ENCODE measurements around the gene CNPY1.
"Not testable (repeated sequence)": the region's sequence is repeated elsewhere in the genome, so short reads cannot be mapped to it uniquely, and the experiment has no call there.

The CNPY1 gene

DNA sequence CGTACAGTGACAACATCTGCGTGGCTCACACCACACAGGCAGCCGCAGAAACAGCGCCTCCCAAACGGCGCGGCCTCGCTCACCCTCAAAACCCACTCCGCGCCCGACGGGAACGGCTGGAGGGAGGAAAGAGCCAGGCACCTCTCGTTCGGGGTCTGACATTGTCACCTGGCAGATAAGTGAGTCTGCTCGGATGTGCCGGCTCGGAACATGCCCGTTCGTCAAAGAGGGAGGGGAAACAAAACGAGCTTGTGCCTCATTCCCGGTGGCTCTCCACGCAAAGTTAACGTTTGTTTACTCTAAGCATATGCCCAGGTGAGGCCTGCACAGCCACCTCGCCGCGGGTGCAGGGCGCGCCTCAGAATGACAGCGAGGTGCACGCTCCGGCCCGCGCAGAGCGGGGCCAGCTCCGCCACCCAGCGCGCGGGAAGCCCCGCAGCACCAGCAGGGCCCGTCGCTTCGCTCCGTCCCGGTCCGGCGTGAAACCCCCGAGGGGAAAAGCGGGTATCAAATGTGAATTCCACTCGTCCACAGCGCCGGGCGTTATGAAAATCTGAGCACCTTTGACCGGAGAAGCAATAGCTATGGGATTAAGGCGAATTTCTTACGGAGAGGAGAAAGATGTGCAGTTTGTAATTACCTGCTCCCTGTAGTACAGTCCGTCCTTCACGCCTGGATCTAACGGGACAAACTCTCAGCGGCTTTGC, 13.1 kb downstream of the CNPY1 start:
- DNase-seq (ENCODE audit: low read depth), result no peak

DNA sequence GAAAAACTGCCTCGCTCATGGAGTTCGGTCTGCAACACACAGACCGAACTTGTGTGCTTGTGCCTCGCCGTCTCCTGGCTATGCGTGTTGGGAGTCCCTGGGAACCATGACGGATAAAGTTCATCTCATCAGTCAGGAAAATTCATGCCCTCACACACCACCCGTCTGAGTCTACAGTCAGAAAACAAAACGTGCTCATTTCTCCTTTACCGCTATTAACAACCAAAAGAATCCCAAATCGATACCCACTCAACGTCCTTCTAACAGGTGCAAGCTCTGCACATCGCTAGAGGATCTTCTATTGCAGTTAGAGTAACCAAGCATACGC, 13.6 kb downstream of the CNPY1 start:
- no peak for DNase-seq (ENCODE audit: low read depth)

DNA sequence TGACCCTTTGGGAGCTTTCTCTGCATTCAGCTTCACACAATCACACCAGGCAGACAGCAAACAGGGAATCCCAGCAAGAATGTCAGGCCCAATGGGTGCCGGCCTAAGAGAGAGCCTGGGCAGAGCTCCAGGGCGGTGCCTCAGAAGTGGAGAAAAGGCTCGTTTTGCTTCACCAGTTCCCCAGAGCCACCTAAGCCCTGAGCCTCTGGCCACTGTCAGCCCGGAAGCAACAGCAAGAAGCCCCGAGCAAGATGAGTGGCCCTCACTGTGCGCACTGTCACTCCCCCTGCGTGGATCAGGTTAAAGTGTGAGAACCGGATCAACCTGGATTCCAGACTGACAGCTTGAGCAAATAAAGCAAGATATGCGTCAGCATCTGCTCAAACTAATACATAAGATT, 14.7 kb downstream of the CNPY1 start:
- DNase-seq (ENCODE audit: low read depth), result no peak

- no peak for DNase-seq (ENCODE audit: low read depth)
Measured at GRCh38 chr7:155530601-155531000, 15.8 kb downstream of the CNPY1 start.

DNA sequence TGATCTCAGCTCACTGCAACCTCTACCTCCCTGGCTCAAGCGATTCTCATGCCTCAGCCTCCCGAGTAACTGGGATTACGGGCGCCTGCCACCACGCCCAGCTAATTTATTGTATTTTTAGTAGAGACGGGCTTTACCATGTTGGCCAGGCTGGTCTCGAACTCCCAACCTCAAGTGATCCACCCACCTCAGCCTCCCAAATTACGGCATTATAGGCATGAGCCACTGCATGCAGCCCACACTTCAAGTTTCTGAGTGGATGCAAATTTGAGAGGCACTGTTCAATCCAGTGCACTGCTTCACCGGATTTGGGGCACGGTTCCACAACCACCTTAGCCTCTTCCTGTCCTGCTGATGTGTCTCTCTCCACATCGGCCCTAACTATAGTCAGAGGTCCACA, 16.5 kb downstream of the CNPY1 start:
- DNase-seq (ENCODE audit: low read depth), result no peak

GRCh38 chr7:155529346-155529745, 17.0 kb downstream of the CNPY1 start:
- no peak for DNase-seq (ENCODE audit: low read depth)

DNA sequence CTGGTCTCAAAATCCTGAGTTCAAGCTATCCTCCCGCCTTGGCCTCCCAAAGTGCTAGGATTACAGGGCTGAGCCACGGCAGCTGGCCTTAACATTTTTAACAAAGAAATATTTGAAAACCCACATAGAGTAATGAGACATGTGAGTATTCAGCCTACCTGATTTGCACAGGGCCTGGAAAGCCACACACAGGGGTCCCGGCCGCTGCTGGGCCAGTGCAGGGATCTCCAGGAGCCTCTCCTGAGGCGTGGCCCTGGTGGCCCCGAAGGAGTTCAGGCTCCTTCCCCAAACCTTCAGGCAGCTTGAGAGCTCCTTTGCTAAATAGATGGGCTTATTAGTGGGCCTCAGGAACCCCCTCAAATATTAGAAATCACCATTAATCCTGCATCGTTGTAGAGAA, 18.7 kb downstream of the CNPY1 start:
- no peak for DNase-seq (ENCODE audit: low read depth)

DNA sequence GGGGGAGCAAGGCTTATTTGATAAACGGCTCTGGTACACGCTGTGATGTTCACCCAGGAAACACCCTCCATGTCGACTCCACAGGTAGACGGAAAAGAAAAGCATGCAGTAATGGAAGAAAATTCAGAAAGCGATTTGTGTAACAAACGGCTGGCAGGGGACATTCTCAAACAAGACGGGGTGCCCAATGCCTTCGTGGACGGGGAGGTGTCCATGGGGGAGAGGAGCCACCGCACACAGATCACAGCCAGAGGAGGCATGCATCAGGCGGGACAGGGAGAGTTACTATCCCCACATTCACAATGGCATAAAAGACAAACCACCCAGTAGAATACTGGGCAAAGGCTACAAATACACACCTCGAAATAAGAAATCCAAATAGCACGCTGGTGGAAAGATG, 20.1 kb downstream of the CNPY1 start:
- no peak for DNase-seq (ENCODE audit: low read depth)

- DNase-seq (ENCODE audit: low read depth), result no peak
Measured at GRCh38 chr7:155524018-155524556, 22.3 kb downstream of the CNPY1 start.

GRCh38 chr7:155523168-155523675, 23.1 kb downstream of the CNPY1 start:
- DNase-seq (ENCODE audit: low read depth), result no peak

GRCh38 chr7:155521743-155522398, 24.5 kb downstream of the CNPY1 start:
- DNase-seq (ENCODE audit: low read depth), result no peak

- DNase-seq (ENCODE audit: low read depth), result no peak
Measured at GRCh38 chr7:155521007-155521742, 25.2 kb downstream of the CNPY1 start.

GRCh38 chr7:155520114-155520513, 26.2 kb downstream of the CNPY1 start:
- DNase-seq (ENCODE audit: low read depth), result no peak

GRCh38 chr7:155519358-155519757, 27.0 kb downstream of the CNPY1 start:
- DNase-seq (ENCODE audit: low read depth), result not testable (repeated sequence)

DNA sequence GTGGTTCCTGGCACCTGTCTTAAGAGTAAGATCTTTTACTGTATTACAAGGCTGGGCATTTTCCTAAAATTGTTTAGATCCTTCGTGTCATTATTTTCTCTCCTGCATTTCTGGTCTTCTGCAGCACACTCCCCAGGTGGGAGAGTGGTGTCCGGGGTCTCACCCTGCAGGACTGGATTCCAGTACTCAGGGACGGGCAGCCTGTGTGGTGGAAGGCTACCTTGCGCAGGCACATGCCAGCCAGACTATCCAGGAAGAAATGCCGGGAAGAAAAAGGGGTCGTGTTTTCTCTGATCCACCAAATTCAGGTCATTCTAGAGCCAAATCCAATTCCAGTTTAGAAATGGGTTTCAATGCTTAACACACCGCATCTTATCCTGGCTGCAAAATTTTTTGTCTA, 27.7 kb downstream of the CNPY1 start:
- no peak for DNase-seq (ENCODE audit: low read depth)

DNA sequence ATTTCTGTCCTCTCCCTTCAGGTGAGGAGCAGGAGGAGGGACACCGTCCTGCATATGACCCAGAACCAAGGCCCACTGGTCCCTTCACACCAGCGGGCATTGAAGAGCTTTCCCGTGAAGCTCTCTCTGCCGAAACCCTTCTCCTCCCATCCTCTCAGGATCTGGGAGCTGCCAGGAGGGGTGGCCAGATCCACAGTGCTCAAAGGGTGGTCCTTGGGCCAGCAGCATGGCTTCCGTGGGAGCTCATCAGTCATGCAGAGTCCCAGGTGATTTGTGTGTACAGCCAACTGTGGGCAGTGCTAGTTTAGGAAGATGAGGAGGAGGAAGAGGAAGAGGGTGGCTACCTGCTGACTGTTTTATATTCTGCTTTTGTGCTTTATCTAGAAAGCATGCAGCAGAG, 28.4 kb downstream of the CNPY1 start:
- DNase-seq (ENCODE audit: low read depth), result no peak

- no peak for DNase-seq (ENCODE audit: low read depth)
Measured at GRCh38 chr7:155517452-155517851, 28.9 kb downstream of the CNPY1 start.

DNA sequence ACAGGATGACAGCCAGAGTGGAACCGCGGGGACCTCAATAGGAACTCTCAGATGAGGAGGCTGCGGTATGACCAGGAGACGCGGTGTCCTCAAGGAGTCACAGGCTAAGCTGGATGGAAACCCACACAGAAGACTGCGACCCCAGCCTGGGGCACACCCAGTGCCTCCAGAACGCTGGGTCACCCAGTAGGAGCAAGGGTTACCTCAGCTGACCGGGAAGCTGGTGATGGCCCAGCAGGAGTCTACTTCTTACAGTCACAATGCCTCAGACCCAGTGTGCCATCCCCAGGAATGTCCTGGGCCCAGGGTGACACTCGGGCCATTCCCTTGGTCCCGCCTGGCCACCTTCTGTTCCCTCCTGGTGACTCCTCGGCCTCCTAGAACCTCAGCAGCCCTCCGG, 29.9 kb downstream of the CNPY1 start:
- DNase-seq (ENCODE audit: low read depth), result no peak

GRCh38 chr7:155515318-155515717, 31.0 kb downstream of the CNPY1 start:
- no peak for DNase-seq (ENCODE audit: low read depth)

GRCh38 chr7:155514296-155514695, 32.1 kb downstream of the CNPY1 start:
- DNase-seq (ENCODE audit: low read depth), result no peak

DNA sequence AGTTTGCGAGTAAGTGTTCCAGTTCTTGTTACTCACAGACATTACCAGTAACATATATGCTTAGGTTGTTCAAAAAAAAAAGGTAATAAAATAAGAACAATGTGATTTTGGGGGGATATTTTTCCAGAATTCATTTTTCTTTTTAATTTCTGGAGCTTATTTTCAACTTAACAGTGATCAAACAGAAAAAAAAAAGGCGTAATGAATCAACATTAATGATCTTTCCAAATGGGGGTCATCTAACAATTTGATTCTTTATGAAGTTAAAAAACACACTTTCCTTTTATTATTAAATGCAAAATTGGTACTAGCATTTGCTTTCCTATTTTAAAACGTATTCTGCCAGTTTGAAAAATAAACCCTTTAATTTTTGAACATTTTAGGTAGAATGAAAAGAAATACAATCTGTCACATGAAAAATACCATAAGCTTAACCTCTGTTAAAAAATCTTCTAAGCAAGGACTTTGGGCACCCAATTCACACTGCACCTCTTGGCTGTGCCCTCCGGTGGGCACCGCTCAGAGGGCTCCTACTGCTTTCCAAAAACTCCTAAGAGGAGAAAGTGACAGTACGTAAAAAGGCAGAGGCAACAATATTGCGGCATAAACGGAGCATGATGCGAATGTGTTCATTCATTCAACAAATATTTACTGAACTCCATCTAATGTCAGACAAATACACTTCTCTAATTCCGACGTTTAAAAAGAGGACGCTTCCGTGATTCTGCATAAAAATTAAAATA, 32.6 kb downstream of the CNPY1 start:
- DNase-seq (ENCODE audit: low read depth), result no peak

GRCh38 chr7:155512246-155512887, 34.0 kb downstream of the CNPY1 start:
- DNase-seq (ENCODE audit: low read depth), result no peak

All from activated T-helper 1 cell treated with Interleukin-2 at 50 U/mL for 16 hours (primary cell).